ENCODE results near the gene RNF151.
A peak's percentile ranks its signal among the peaks of the same experiment; 100 is the strongest.
"Not testable (repeated sequence)": the region's sequence is repeated elsewhere in the genome, so short reads cannot be mapped to it uniquely, and the experiment has no call there.

The RNF151 gene

DNA sequence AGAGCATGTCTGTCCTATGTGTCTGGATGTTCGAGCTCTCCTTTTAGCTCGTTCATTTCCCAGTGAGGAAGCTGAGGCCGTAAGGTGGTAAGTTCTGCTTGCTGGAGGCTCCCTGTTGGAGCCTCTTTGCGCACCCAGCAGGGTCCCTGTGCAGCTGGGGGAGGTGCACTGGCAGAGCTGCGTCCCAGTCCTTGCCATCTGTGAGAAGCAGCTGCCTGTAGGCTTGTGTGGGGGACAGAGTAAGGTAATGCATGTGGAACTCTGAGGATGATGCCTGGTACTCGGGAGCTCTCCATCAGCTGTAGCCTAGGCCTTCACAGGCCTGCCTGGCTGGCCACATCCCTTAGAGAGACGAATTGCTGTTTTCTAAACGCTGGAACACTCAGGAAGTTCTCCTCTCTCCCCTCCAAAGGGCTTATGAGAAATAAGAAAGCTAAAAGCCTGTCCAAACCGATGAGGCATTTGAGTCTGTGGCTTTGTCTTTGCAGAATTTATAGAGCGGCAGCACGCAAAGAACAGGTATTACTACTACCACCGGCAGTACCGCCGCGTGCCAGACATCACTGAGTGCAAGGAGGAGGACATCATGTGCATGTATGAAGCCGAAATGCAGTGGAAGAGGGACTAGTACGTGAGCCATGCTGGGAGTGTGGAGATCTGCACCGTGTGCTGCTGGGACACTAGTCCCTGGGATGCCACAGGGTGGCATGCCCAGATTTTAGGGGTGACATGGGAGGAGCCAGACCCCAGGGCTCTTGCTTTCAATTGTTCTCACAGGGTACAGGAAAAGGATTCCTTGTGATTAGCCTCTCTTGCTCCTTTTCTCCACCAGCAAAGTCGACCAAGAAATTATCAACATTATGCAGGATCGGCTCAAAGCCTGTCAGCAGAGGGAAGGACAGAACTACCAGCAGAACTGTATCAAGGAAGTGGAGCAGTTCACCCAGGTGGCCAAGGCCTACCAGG lies 5.7 kb upstream of the RNF151 start:
- TF ChIP-seq GLIS3 (CRISPR knock-in tag; IDR thresholded peaks at IDR 0.05) (peak; percentile 13), CSDC2 (CRISPR knock-in tag; IDR thresholded peaks at IDR 0.05) (no peak), ESRRG (CRISPR knock-in tag; IDR thresholded peaks at IDR 0.05) (peak; percentile 83; the same call in 1 of the 2 replicates), OSR1 (CRISPR knock-in tag; IDR thresholded peaks at IDR 0.05) (no peak), ZFP3 (CRISPR knock-in tag; IDR thresholded peaks at IDR 0.05) (no peak), TCF4 (CRISPR knock-in tag; IDR thresholded peaks at IDR 0.05; ENCODE audit: borderline replicate concordance) (no peak), ARNTL (CRISPR knock-in tag; IDR thresholded peaks at IDR 0.05; ENCODE audit: borderline replicate concordance, low read depth) (no peak), ZNF70 (CRISPR knock-in tag; IDR thresholded peaks at IDR 0.05) (no peak), ZFP30 (CRISPR knock-in tag; IDR thresholded peaks at IDR 0.05) (0 out of 2 replicates have a peak, but pooled peaks have one; percentile 22), ZC3H10 (CRISPR knock-in tag; IDR thresholded peaks at IDR 0.05) (no peak)
- TF ChIP-seq, protein P1, sequence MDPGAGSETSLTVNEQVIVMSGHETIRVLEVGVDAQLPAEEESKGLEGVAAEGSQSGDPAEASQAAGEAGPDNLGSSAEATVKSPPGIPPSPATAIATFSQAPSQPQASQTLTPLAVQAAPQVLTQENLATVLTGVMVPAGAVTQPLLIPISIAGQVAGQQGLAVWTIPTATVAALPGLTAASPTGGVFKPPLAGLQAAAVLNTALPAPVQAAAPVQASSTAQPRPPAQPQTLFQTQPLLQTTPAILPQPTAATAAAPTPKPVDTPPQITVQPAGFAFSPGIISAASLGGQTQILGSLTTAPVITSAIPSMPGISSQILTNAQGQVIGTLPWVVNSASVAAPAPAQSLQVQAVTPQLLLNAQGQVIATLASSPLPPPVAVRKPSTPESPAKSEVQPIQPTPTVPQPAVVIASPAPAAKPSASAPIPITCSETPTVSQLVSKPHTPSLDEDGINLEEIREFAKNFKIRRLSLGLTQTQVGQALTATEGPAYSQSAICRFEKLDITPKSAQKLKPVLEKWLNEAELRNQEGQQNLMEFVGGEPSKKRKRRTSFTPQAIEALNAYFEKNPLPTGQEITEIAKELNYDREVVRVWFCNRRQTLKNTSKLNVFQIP (CRISPR knock-in tag; IDR thresholded peaks at IDR 0.05; ENCODE audit: borderline replicate concordance, low read depth) = no peak
- TF ChIP-seq, protein P2, sequence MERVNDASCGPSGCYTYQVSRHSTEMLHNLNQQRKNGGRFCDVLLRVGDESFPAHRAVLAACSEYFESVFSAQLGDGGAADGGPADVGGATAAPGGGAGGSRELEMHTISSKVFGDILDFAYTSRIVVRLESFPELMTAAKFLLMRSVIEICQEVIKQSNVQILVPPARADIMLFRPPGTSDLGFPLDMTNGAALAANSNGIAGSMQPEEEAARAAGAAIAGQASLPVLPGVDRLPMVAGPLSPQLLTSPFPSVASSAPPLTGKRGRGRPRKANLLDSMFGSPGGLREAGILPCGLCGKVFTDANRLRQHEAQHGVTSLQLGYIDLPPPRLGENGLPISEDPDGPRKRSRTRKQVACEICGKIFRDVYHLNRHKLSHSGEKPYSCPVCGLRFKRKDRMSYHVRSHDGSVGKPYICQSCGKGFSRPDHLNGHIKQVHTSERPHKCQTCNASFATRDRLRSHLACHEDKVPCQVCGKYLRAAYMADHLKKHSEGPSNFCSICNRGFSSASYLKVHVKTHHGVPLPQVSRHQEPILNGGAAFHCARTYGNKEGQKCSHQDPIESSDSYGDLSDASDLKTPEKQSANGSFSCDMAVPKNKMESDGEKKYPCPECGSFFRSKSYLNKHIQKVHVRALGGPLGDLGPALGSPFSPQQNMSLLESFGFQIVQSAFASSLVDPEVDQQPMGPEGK (CRISPR knock-in tag; IDR thresholded peaks at IDR 0.05; ENCODE audit: borderline replicate concordance) = peak; percentile 52; the same call in 1 of the 2 replicates
- TF ChIP-seq, protein P3, sequence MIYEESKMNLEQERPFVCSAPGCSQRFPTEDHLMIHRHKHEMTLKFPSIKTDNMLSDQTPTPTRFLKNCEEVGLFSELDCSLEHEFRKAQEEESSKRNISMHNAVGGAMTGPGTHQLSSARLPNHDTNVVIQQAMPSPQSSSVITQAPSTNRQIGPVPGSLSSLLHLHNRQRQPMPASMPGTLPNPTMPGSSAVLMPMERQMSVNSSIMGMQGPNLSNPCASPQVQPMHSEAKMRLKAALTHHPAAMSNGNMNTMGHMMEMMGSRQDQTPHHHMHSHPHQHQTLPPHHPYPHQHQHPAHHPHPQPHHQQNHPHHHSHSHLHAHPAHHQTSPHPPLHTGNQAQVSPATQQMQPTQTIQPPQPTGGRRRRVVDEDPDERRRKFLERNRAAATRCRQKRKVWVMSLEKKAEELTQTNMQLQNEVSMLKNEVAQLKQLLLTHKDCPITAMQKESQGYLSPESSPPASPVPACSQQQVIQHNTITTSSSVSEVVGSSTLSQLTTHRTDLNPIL (CRISPR knock-in tag; IDR thresholded peaks at IDR 0.05; ENCODE audit: low read depth) = 0 out of 2 replicates have a peak, but pooled peaks have one; percentile 47
- peak; percentile 33 for ATAC-seq

DNA sequence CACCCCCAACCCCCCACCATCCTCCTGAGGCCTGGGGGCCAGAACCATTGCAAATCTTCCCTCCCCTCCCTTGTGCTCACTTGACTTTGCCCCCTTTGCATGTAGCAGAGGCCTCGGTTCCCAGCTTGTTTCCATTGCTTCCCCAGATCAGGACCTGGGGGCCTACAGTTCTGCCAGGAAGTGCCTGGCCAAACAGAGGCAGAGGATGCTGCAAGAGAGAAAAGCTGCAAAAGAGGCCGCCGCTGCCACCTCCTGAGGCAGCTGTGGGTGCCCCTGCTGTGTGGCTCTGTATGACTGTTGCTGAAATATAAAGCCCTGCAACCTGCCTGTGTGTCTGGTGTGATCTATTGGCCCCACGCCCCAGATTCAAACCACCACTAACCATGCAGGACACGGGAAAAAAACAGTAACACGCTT lies 5.0 kb upstream of the RNF151 start:
- no peak for ATAC-seq
- TF ChIP-seq ZC3H10 (CRISPR knock-in tag; IDR thresholded peaks at IDR 0.05) = no peak
- TF ChIP-seq ZNF565 (CRISPR knock-in tag; conservative IDR thresholded peaks at IDR 0.05; ENCODE audit: low read depth) = no peak
- no peak for TF ChIP-seq TOX (CRISPR knock-in tag; IDR thresholded peaks at IDR 0.05; ENCODE audit: borderline replicate concordance)
- no peak for TF ChIP-seq CSDC2 (CRISPR knock-in tag; IDR thresholded peaks at IDR 0.05)
- TF ChIP-seq TCF4 (CRISPR knock-in tag; IDR thresholded peaks at IDR 0.05; ENCODE audit: borderline replicate concordance) = no peak
- TF ChIP-seq, protein P3 (CRISPR knock-in tag; IDR thresholded peaks at IDR 0.05; ENCODE audit: low read depth) = no peak
- TF ChIP-seq, protein P4, sequence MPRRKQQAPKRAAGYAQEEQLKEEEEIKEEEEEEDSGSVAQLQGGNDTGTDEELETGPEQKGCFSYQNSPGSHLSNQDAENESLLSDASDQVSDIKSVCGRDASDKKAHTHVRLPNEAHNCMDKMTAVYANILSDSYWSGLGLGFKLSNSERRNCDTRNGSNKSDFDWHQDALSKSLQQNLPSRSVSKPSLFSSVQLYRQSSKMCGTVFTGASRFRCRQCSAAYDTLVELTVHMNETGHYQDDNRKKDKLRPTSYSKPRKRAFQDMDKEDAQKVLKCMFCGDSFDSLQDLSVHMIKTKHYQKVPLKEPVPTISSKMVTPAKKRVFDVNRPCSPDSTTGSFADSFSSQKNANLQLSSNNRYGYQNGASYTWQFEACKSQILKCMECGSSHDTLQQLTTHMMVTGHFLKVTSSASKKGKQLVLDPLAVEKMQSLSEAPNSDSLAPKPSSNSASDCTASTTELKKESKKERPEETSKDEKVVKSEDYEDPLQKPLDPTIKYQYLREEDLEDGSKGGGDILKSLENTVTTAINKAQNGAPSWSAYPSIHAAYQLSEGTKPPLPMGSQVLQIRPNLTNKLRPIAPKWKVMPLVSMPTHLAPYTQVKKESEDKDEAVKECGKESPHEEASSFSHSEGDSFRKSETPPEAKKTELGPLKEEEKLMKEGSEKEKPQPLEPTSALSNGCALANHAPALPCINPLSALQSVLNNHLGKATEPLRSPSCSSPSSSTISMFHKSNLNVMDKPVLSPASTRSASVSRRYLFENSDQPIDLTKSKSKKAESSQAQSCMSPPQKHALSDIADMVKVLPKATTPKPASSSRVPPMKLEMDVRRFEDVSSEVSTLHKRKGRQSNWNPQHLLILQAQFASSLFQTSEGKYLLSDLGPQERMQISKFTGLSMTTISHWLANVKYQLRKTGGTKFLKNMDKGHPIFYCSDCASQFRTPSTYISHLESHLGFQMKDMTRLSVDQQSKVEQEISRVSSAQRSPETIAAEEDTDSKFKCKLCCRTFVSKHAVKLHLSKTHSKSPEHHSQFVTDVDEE (CRISPR knock-in tag; IDR thresholded peaks at IDR 0.05) = no peak
- TF ChIP-seq, protein P5, sequence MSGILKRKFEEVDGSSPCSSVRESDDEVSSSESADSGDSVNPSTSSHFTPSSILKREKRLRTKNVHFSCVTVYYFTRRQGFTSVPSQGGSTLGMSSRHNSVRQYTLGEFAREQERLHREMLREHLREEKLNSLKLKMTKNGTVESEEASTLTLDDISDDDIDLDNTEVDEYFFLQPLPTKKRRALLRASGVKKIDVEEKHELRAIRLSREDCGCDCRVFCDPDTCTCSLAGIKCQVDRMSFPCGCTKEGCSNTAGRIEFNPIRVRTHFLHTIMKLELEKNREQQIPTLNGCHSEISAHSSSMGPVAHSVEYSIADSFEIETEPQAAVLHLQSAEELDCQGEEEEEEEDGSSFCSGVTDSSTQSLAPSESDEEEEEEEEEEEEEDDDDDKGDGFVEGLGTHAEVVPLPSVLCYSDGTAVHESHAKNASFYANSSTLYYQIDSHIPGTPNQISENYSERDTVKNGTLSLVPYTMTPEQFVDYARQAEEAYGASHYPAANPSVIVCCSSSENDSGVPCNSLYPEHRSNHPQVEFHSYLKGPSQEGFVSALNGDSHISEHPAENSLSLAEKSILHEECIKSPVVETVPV (CRISPR knock-in tag; IDR thresholded peaks at IDR 0.05) = no peak
- TF ChIP-seq ZNF70 (CRISPR knock-in tag; IDR thresholded peaks at IDR 0.05) = no peak
- no peak for TF ChIP-seq ESRRG (CRISPR knock-in tag; IDR thresholded peaks at IDR 0.05)

DNA sequence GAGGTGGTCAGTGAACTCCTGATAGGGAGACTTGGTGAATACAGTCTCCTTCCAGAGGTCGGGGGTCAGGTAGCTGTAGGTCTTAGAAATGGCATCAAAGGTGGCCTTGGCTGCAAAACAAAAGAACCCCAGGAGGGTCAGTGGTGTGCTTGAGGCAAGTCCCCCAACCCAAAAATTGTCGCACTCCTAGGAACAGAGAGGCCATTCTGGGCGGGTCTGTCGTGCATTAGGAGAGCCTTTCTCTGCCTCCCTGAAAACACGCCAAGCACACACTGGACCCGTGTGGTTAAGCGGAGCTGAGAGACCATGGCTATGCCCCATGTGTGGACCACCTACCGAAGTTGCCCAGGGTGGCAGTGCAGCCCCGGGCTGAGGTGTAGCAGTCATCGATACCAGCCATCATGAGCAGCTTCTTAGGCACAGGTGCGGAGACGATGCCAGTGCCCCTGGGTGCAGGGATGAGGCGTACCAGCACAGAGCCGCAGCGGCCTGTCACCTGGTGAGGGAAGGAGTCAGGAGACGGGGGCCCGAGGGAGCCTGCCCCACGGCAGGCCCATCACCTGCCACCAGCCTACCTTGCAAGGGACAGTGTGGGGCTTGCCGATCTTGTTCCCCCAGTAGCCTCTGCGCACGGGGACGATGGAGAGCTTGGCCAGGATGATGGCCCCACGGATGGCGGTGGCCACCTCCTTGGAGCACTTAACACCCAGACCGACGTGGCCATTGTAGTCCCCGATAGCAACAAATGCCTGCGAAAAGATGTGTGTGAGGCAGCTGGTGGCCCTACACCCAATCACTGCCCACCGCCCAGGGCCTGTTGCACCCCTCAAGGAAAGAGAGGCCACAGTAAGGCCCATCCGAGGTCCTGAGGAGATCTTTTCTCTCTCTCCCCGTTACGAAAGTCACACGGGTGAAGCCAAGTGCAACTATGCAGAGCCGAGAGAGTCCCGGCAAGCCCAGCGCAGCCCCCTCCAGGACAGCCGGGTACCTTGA lies 4.2 kb upstream of the RNF151 start:
- not testable (repeated sequence) for ATAC-seq

All from SK-N-SH treated with all-trans-retinoic acid at 6 μM for 48 hours (cell line).